Endodermal cell (in vitro differentiated cells): ENCODE measurements around the gene ASIP. TPM values are rescaled to one million over a fixed set of nuclear protein-coding genes. Genes with fewer than 3 reads are reported as not detected.
A peak's percentile ranks its signal among the peaks of the same experiment; 100 is the strongest.

Source experiments
- DNase-seq: peaks from one replicate; pipeline ENCODE4 v3.0.0-alpha.2; 2017
- H3K27ac ChIP-seq: 2 replicates; pipeline ENCODE4 v1.5.1; 2013; ENCODE audit warnings: mild to moderate bottlenecking, low read depth, low read length, moderate library complexity
- H3K27me3 ChIP-seq: 2 replicates; pipeline ENCODE4 v1.6.1; 2013; ENCODE audit warnings: mild to moderate bottlenecking, low read length, moderate library complexity; ENCODE audit not compliant: insufficient read depth, control insufficient read depth, poor library complexity, severe bottlenecking
- H3K36me3 ChIP-seq: 2 replicates; pipeline ENCODE4 v1.7.0; 2013; ENCODE audit warnings: mild to moderate bottlenecking, low read length, moderate library complexity; ENCODE audit not compliant: control insufficient read depth, insufficient read depth
- H3K4me1 ChIP-seq: one replicate; pipeline ENCODE4 v1.7.0; 2013; ENCODE audit warnings: low read length; ENCODE audit not compliant: control insufficient read depth, insufficient read depth
- H3K4me3 ChIP-seq: 2 replicates; pipeline ENCODE4 v1.5.1; 2013; ENCODE audit warnings: mild to moderate bottlenecking, low read length, moderate library complexity
- H3K9ac ChIP-seq: 2 replicates; pipeline ENCODE4 v1.6.1; 2013; ENCODE audit warnings: mild to moderate bottlenecking, low read length, moderate library complexity; ENCODE audit not compliant: poor library complexity, severe bottlenecking; ENCODE audit errors: extremely low read depth
- H3K9me3 ChIP-seq: 2 replicates; pipeline ENCODE4 v1.6.1; 2013; ENCODE audit warnings: mild to moderate bottlenecking, low read length, moderate library complexity; ENCODE audit not compliant: control insufficient read depth
- H3K27ac Mint-ChIP-seq: 2 replicates; pipeline ENCODE4 v1.8.0; 2020; ENCODE audit warnings: mixed read lengths
- H3K27me3 Mint-ChIP-seq: 2 replicates; pipeline ENCODE4 v1.8.0; 2021; ENCODE audit warnings: mild to moderate bottlenecking, mixed read lengths; ENCODE audit not compliant: insufficient read depth
- H3K36me3 Mint-ChIP-seq: 2 replicates; pipeline ENCODE4 v1.8.0; 2020; ENCODE audit warnings: low read depth, mixed read lengths
- H3K4me1 Mint-ChIP-seq: 2 replicates; pipeline ENCODE4 v1.8.0; 2020; ENCODE audit warnings: mixed read lengths
- H3K4me3 Mint-ChIP-seq: 2 replicates; pipeline ENCODE4 v1.8.0; 2020; ENCODE audit warnings: mild to moderate bottlenecking, moderate library complexity, mixed read lengths
- H3K9me3 Mint-ChIP-seq: 2 replicates; pipeline ENCODE4 v1.8.0; 2020; ENCODE audit warnings: mild to moderate bottlenecking, mixed read lengths
- WGBS, 2 experiments: methylation state at CpG; one replicate each; pipeline versions ENCODE4 v1.1.5 to v1.1.7; 2013; ENCODE audit warnings: missing lambda C conversion rate in 2 of 2, mixed read lengths in 1 of 2; ENCODE audit not compliant: insufficient coverage in 1 of 2, insufficient read length in 1 of 2; 5-methylcytosine and 5-hydroxymethylcytosine counted together
- total RNA-seq, 2 donors: library from RNA; stranded (reverse); fragmentation: NEBNext Ultra II Directional in 1 of 2; extraction: Animal tissue kit (Norgen Biotek cat#: 25700) in 1 of 2; gene quantifications; 2 replicates in 1 of 2; 3 replicates in 1 of 2; pipeline ENCODE4 v1.2.1, GENCODE V29; 2021
- TF ChIP-seq, protein P1 (sequence below): fragments of 200-600 bp; sonication (generic); conservative IDR thresholded peaks from 2 replicates; pipeline ENCODE4 v1.5.0; 2021; ENCODE audit warnings: antibody characterized with exemption, mild to moderate bottlenecking

ASIP gene
- total RNA-seq, 2 donors from 2014 or later = not detected

DNA sequence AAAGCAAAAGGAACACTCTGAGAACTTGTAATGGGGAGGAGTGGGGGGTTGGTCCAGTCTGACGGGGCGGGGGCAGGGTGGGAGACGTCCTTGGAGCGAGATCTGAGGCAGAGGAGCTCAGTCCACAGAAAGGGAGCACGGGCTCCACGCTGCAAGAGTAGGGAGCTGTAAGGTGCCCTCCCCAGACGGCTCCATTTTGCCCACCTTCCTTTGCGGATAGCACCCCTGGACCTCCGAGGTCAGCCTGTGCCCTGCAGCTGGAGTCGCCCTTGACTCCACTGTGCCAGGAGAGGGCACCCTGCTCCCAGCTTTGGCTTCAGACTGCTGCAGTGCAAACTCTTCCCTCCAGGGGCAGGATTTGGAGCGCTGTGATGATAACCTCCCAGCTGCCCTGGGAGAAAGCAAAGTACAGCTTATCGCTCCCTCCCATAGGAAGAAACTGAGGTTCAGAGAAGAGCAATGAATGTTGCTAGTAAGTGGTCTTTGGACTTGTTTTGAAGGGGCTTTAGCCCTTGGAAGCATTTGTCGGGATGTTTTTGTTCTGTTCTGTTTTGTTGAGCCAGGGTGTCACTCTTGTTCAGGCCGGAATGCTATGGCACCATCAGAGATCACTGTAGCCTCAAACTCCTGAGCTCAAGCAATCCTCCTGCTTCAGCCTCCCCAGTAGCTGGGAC lies 71.5 kb downstream of the ASIP start:
- Mint-ChIP-seq H3K9me3 (no peaks in the 10 kb centered on the region), H3K4me3 (peak overlapping the region; percentile 51), H3K4me1 (peaks cover 18% of the 10 kb centered on the region), H3K27me3 (peaks cover 13% of the 10 kb centered on the region), H3K36me3 (no peaks in the 10 kb centered on the region), H3K27ac (peak overlapping the region; percentile 52)
- TF ChIP-seq, protein P1, sequence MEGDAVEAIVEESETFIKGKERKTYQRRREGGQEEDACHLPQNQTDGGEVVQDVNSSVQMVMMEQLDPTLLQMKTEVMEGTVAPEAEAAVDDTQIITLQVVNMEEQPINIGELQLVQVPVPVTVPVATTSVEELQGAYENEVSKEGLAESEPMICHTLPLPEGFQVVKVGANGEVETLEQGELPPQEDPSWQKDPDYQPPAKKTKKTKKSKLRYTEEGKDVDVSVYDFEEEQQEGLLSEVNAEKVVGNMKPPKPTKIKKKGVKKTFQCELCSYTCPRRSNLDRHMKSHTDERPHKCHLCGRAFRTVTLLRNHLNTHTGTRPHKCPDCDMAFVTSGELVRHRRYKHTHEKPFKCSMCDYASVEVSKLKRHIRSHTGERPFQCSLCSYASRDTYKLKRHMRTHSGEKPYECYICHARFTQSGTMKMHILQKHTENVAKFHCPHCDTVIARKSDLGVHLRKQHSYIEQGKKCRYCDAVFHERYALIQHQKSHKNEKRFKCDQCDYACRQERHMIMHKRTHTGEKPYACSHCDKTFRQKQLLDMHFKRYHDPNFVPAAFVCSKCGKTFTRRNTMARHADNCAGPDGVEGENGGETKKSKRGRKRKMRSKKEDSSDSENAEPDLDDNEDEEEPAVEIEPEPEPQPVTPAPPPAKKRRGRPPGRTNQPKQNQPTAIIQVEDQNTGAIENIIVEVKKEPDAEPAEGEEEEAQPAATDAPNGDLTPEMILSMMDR = peak; percentile 100
- no peaks in the 10 kb centered on the region for H3K36me3 ChIP-seq
- H3K4me1 ChIP-seq = peaks cover 9% of the 10 kb centered on the region
- DNase-seq = peak; percentile 98
- peak overlapping the region; percentile 10 for H3K4me3 ChIP-seq
- H3K9ac ChIP-seq = no peak overlapping the region
- WGBS, 2 experiments = 6 to 14% methylated on average over 10 to 14 of the region's 14 CpGs
- H3K27me3 ChIP-seq = peaks cover 9% of the 10 kb centered on the region
- no peak overlapping the region for H3K27ac ChIP-seq
- H3K9me3 ChIP-seq = no peaks in the 10 kb centered on the region

DNA sequence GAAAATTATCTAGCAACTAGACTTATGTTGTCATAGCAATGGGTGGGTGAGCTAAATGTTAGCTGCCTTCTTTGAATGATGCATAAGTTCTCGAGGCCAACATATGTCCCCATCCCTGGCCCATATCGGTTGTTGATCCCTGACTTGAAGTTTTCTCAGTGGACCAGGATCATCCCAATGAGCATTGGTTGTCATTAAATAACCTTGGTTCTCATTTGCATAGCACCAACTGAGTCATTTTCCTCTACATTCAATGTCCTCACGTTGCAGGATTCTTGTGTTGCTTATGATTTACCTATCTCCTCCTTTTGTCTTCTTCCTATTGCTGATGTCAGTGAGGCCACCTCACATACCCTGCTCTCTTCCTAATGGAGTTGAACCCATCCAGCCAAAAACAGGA lies 74.0 kb downstream of the ASIP start:
- H3K4me3 ChIP-seq = no peak overlapping the region
- 93 to 97% methylated on average over 3 of the region's 3 CpGs for WGBS, 2 experiments
- peaks cover 9% of the 10 kb centered on the region for H3K27me3 ChIP-seq
- H3K27ac ChIP-seq = no peak overlapping the region
- no peak for DNase-seq
- H3K27me3 Mint-ChIP-seq = peaks cover 12% of the 10 kb centered on the region
- H3K9me3 Mint-ChIP-seq = no peaks in the 10 kb centered on the region
- H3K9me3 ChIP-seq = no peaks in the 10 kb centered on the region
- H3K4me1 Mint-ChIP-seq = peaks cover 31% of the 10 kb centered on the region
- H3K36me3 Mint-ChIP-seq = no peaks in the 10 kb centered on the region
- peaks cover 9% of the 10 kb centered on the region for H3K4me1 ChIP-seq
- TF ChIP-seq, protein P1 = no peak
- no peaks in the 10 kb centered on the region for H3K36me3 ChIP-seq
- H3K27ac Mint-ChIP-seq = no peak overlapping the region
- H3K4me3 Mint-ChIP-seq = no peak overlapping the region
- H3K9ac ChIP-seq = no peak overlapping the region

DNA sequence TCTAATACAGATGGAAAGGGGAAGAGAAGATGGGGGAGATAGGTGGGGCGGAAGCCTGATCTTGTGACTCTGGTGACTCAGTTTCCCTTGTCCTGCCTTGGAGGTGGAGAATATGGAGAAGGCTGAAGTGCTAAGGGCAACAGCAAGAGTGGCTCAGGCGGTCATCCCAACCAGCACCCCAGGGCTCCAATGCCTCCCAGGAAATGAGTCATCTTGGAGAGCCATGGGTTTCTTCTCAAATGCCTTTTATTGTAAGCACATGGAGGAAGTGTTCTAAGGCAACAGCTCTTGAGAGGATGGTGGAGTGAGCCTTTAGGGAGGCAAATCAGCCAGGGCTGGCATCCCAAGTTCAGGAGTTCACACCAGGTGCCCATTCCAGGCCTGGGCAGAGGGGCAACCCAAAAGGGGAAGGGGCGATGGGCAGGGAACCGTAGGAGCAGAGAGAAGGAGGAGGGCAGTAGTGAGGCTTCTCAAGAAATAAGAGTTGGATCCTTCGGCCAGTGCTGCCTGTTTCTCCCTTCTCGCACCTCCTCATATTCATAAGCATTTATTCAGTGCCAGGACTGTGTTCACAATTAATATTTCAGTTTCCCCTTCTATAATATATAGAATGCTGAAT lies 75.1 kb downstream of the ASIP start:
- no peaks in the 10 kb centered on the region for H3K9me3 Mint-ChIP-seq
- no peak overlapping the region for H3K4me3 Mint-ChIP-seq
- DNase-seq = no peak
- WGBS, 2 experiments = 86 to 92% methylated on average over 2 to 6 of the region's 6 CpGs
- TF ChIP-seq, protein P1 = no peak
- Histone ChIP-seq H3K4me1 (peaks cover 9% of the 10 kb centered on the region), H3K27me3 (peaks cover 9% of the 10 kb centered on the region), H3K4me3 (no peak overlapping the region), H3K9ac (no peak overlapping the region), H3K9me3 (no peaks in the 10 kb centered on the region), H3K27ac (no peak overlapping the region), H3K36me3 (no peaks in the 10 kb centered on the region)
- peaks cover 27% of the 10 kb centered on the region for H3K4me1 Mint-ChIP-seq
- no peaks in the 10 kb centered on the region for H3K36me3 Mint-ChIP-seq
- no peak overlapping the region for H3K27ac Mint-ChIP-seq
- peaks cover 12% of the 10 kb centered on the region for H3K27me3 Mint-ChIP-seq

Other genes starting within 250 kb of the ASIP start
- gene RALY, start 247.5 kb upstream of the ASIP start, total RNA-seq = 100 to 1,000 TPM; 136 to 182 TPM
- 100 to 1,000 TPM; 106 to 144 TPM for gene EIF2S2, start 129.2 kb upstream of the ASIP start, total RNA-seq
- gene AHCY, start 61.9 kb downstream of the ASIP start, total RNA-seq = 100 to 1,000 TPM; 271 to 350 TPM
- gene ITCH, start 121.8 kb downstream of the ASIP start, total RNA-seq = 10 to 100 TPM; 65.1 to 84.4 TPM